Measurements from ENCODE around the gene ELMO1. TPM values are rescaled to one million over a fixed set of nuclear protein-coding genes. Genes with fewer than 3 reads are reported as not detected.

Gene ELMO1
- total and polyA plus RNA-seq, 2 of the 13 experiments (the other 11 are each of a cell fraction or from before 2014, with no cell fraction given): 0.11 to 0.17 TPM

- 37% methylated on average over 10 of the region's 10 CpGs for WGBS (ENCODE audit: low lambda C conversion rate)
- peak; percentile 60 for ATAC-seq
- H3K27me3 ChIP-seq (ENCODE audit: control insufficient read depth in 1 of 2, insufficient read depth in 2 of 2, low read length in 2 of 2): no peaks in the 10 kb centered on the region
- no peaks in the 10 kb centered on the region for H3K79me2 ChIP-seq (ENCODE audit: insufficient read depth, low read length)
- FAIRE-seq: no peak
- no peaks in the 10 kb centered on the region for H3K9me3 ChIP-seq (ENCODE audit: low read length)
- POLR2A ChIA-PET: interaction anchor here (1.0 to 1.4 kb wide), 3 partner anchors 16 to 231 kb away, joined by 3 to 7 read pairs (median 7); no protein-coding TSS in a partner anchor
- CTCF ChIA-PET (ENCODE audit: low intra/inter-chr PET ratio, low total read pairs): interaction anchor here (1.3 to 4.6 kb wide), 6 partner anchors 212 to 758 kb away, joined by 3 to 51 read pairs (median 6); no protein-coding TSS in a partner anchor
- H3K4me1 ChIP-seq (ENCODE audit: insufficient read depth, low read length): peaks cover 46% of the 10 kb centered on the region
- intact Hi-C loops (cut with micrococcal nuclease; ENCODE audit: unreplicated experiment) (loop anchor here (1.0 to 2.0 kb wide), 5 partner anchors 15 to 527 kb away; no protein-coding TSS in a partner anchor), in situ Hi-C loops (cut with HindIII; ENCODE audit: extremely low pct_ligation_motif_present, low pct_unique_long_range_greater_than_20kb) (loop anchor here (25.0 kb wide), 1 partner anchor 536 kb away; no protein-coding TSS in a partner anchor)
- peak overlapping the region; percentile 43; the same call in 1 of the 2 replicates for H3K4me2 ChIP-seq (ENCODE audit: low read depth, low read length)
- DNase-seq (ENCODE audit: low spot score): peak; percentile 49
- no peaks in the 10 kb centered on the region for H3K36me3 ChIP-seq (replicated peaks in 1 of 2; ENCODE audit: control insufficient read depth in 1 of 2, insufficient read depth in 2 of 2, low read length in 2 of 2)
- H3K9ac ChIP-seq (ENCODE audit: insufficient read depth, low read depth, low read length): no peak overlapping the region
- no peaks in the 10 kb centered on the region for H4K20me1 ChIP-seq (ENCODE audit: insufficient read depth, low read length)
- no peak overlapping the region for H3K27ac ChIP-seq (ENCODE audit: extremely low read length, insufficient read depth, low read length)
- BruUV-seq (replicated peaks): no TSS peak
- no peak overlapping the region for H3K4me3 ChIP-seq (replicated peaks in 1 of 3; ENCODE audit: insufficient read depth in 1 of 3, low read depth in 2 of 3, low read length in 3 of 3)
- H2AFZ ChIP-seq (ENCODE audit: low read length): no peak overlapping the region
- TF ChIP-seq KAT8 (CRISPR knock-in tag; IDR thresholded peaks at IDR 0.05) (no peak), ZBED4 (CRISPR knock-in tag; IDR thresholded peaks at IDR 0.05; ENCODE audit: borderline replicate concordance) (no peak), ZNF674 (CRISPR knock-in tag; IDR thresholded peaks at IDR 0.05; ENCODE audit: low read depth) (no peak), ZNF652 (CRISPR knock-in tag; IDR thresholded peaks at IDR 0.05; ENCODE audit: borderline replicate concordance, low read depth) (peak; percentile 59; the same call in 1 of the 2 replicates), XBP1 (CRISPR knock-in tag; IDR thresholded peaks at IDR 0.05) (no peak), IKZF5 (CRISPR knock-in tag; IDR thresholded peaks at IDR 0.05) (no peak), CEBPG (CRISPR knock-in tag; IDR thresholded peaks at IDR 0.05) (0 out of 2 replicates have a peak, but pooled peaks have one; percentile 40), HNRNPUL1 (IDR thresholded peaks at IDR 0.05; ENCODE audit: low read depth, low read length) (no peak), PAX8 (CRISPR knock-in tag; IDR thresholded peaks at IDR 0.05; ENCODE audit: borderline replicate concordance) (no peak), SOX6 (IDR thresholded peaks at IDR 0.05) (no peak), SOX6 (CRISPR knock-in tag; IDR thresholded peaks at IDR 0.05) (peak; percentile 19; the same call in 1 of the 2 replicates), NFATC3 (CRISPR knock-in tag; IDR thresholded peaks at IDR 0.05) (no peak), HNF4A (CRISPR knock-in tag; IDR thresholded peaks at IDR 0.05) (peak; percentile 50), ZFP62 (CRISPR knock-in tag; IDR thresholded peaks at IDR 0.05) (no peak), POLR2AphosphoS5 (IDR thresholded peaks at IDR 0.05; ENCODE audit: low read depth, low read length) (no peak), YEATS4 (CRISPR knock-in tag; IDR thresholded peaks at IDR 0.05; ENCODE audit: borderline replicate concordance) (no peak), ZNF558 (CRISPR knock-in tag; IDR thresholded peaks at IDR 0.05; ENCODE audit: borderline replicate concordance) (no peak)
- TF ChIP-seq, protein P1, sequence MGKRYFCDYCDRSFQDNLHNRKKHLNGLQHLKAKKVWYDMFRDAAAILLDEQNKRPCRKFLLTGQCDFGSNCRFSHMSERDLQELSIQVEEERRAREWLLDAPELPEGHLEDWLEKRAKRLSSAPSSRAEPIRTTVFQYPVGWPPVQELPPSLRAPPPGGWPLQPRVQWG (CRISPR knock-in tag; IDR thresholded peaks at IDR 0.05; ENCODE audit: borderline replicate concordance, low read depth): no peak
Measured at GRCh38 chr7:37198041-37198905, 250.4 kb downstream of the ELMO1 start.

All from HepG2 (cell line).